H1 (cell line): ENCODE data around the gene CD300C. TPM values are rescaled to one million over a fixed set of nuclear protein-coding genes. Genes with fewer than 3 reads are reported as not detected.

Experiments
- CTCF ChIA-PET: fragments of 300-600 bp; sonication (Branson Sonifier 250); formaldehyde crosslinking; loops from one replicate; lab custom pipeline; 2021; ENCODE audit not compliant: partially characterized antibody; lab: Charles Lee
- POLR2A ChIA-PET: fragments of 300-600 bp; sonication (Branson Sonifier 250); formaldehyde crosslinking; loops from one replicate; lab custom pipeline; 2021; ENCODE audit warnings: inconsistent platforms; ENCODE audit not compliant: partially characterized antibody; lab: Charles Lee
- DNase-seq, 2 experiments: peaks; one replicate each; pipeline versions ENCODE4 v3.0.0 to v3.0.0-alpha.2; 2010 to 2022; ENCODE audit warnings: low spot score in 2 of 2, low read depth in 1 of 2, mixed read lengths in 1 of 2
- FAIRE-seq: peaks from 2 replicates; lab custom pipeline; 2011; peaks lifted over from hg19 to GRCh38; lab: Jason Lieb, UNC
- H2AFZ ChIP-seq: 2 replicates; pipeline ENCODE4 v1.8.1; 2012; ENCODE audit warnings: low read length, inconsistent platforms
- H2AK5ac ChIP-seq: 2 replicates; pipeline ENCODE4 v1.6.1; 2013; ENCODE audit warnings: low read depth, low read length
- H2BK120ac ChIP-seq: replicated peaks from 2 replicates; pipeline ENCODE3; 2013; ENCODE audit warnings: low read depth, low read length, inconsistent platforms
- H2BK12ac ChIP-seq: 2 replicates; pipeline ENCODE4 v1.6.1; 2013; ENCODE audit warnings: low read depth, low read length
- H2BK15ac ChIP-seq: 2 replicates; pipeline ENCODE4 v1.6.1; 2013; ENCODE audit warnings: low read length
- H2BK20ac ChIP-seq: 2 replicates; pipeline ENCODE4 v1.6.1; 2013; ENCODE audit warnings: low read length
- H2BK5ac ChIP-seq: 2 replicates; pipeline ENCODE4 v1.6.1; 2013; ENCODE audit warnings: low read depth, low read length
- H3K14ac ChIP-seq: 2 replicates; pipeline ENCODE4 v1.6.1; 2013; ENCODE audit warnings: inconsistent platforms; ENCODE audit not compliant: insufficient read length
- H3K18ac ChIP-seq: 2 replicates; pipeline ENCODE4 v1.6.1; 2013; ENCODE audit warnings: low read length; ENCODE audit errors: extremely low read depth
- H3K23ac ChIP-seq: 2 replicates; pipeline ENCODE4 v1.6.1; 2013; ENCODE audit warnings: inconsistent platforms; ENCODE audit not compliant: insufficient read length
- H3K23me2 ChIP-seq: 2 replicates; pipeline ENCODE4 v1.6.1; 2013; ENCODE audit warnings: low read depth, low read length
- H3K27ac ChIP-seq: 2 replicates; pipeline ENCODE4 v1.6.1; 2011; ENCODE audit warnings: low read depth, low read length, inconsistent platforms
- H3K27me3 ChIP-seq, 4 experiments: replicated peaks in 1 of 4; 1 replicate in 1 of 4; 2 replicates in 3 of 4; pipeline versions ENCODE4 v1.6.1 to v1.8.1; 2011 to 2013; ENCODE audit warnings: low read length in 3 of 4, mild to moderate bottlenecking in 3 of 4, inconsistent platforms in 2 of 4, mixed read lengths in 2 of 4, moderate library complexity in 1 of 4; ENCODE audit not compliant: control insufficient read depth in 3 of 4, insufficient read depth in 3 of 4; ENCODE audit errors: extremely low read depth in 1 of 4
- H3K36me3 ChIP-seq, 4 experiments: 2 replicates each; pipeline versions ENCODE4 v1.6.1 to v1.8.1; 2011 to 2013; ENCODE audit warnings: mild to moderate bottlenecking in 4 of 4, low read length in 3 of 4, moderate library complexity in 2 of 4, control low read depth in 1 of 4, inconsistent platforms in 1 of 4; ENCODE audit not compliant: insufficient read depth in 4 of 4, control insufficient read depth in 2 of 4
- H3K4ac ChIP-seq: replicated peaks from 2 replicates; pipeline ENCODE3; 2013; ENCODE audit warnings: low read length, low read depth, mixed read lengths, inconsistent platforms; ENCODE audit not compliant: insufficient read length
- H3K4me1 ChIP-seq, 4 experiments: replicated peaks in 1 of 4; 1 replicate in 1 of 4; 2 replicates in 3 of 4; pipeline versions ENCODE4 v1.6.1 to v1.8.1; 2011 to 2013; ENCODE audit warnings: low read length in 3 of 4, inconsistent platforms in 2 of 4, mixed read lengths in 1 of 4; ENCODE audit not compliant: insufficient read depth in 4 of 4, control insufficient read depth in 3 of 4
- H3K4me2 ChIP-seq, 2 experiments: 2 replicates each; pipeline versions ENCODE4 v1.6.1 to v1.8.1; 2011 to 2013; ENCODE audit warnings: low read depth in 2 of 2, low read length in 2 of 2, control low read depth in 1 of 2, inconsistent platforms in 1 of 2, mild to moderate bottlenecking in 1 of 2; ENCODE audit not compliant: insufficient read depth in 1 of 2
- H3K4me3 ChIP-seq, 4 experiments: fragments of 200-600, 300-600 bp in 1 of 4; sonication (generic), shearing (Covaris generic), sonication (Bioruptor Twin) in 1 of 4; 2 replicates each; pipeline versions ENCODE4 v1.5.1 to v1.8.1; 2011 to 2016; ENCODE audit warnings: low read length in 4 of 4, low read depth in 3 of 4, control low read depth in 2 of 4, inconsistent platforms in 2 of 4, mild to moderate bottlenecking in 2 of 4, mixed read lengths in 1 of 4, moderate library complexity in 1 of 4; ENCODE audit not compliant: insufficient read depth in 2 of 4; ENCODE audit errors: extremely low read depth in 1 of 4
- H3K56ac ChIP-seq: replicated peaks from 2 replicates; pipeline ENCODE3; 2013; ENCODE audit warnings: low read depth, mild to moderate bottlenecking, mixed read lengths, low read length, inconsistent platforms; ENCODE audit not compliant: insufficient read length
- H3K79me1 ChIP-seq: 2 replicates; pipeline ENCODE4 v1.6.1; 2013; ENCODE audit warnings: low read depth, low read length, control low read depth
- H3K79me2 ChIP-seq, 2 experiments: 2 replicates each; pipeline versions ENCODE4 v1.6.1 to v1.8.1; 2012 to 2013; ENCODE audit warnings: low read length in 2 of 2, mild to moderate bottlenecking in 2 of 2, inconsistent platforms in 1 of 2; ENCODE audit not compliant: insufficient read depth in 2 of 2, control insufficient read depth in 1 of 2
- H3K9ac ChIP-seq, 4 experiments: replicated peaks in 1 of 4; 1 replicate in 1 of 4; 2 replicates in 3 of 4; pipeline versions ENCODE4 v1.6.1 to v1.8.1; 2011 to 2013; ENCODE audit warnings: low read depth in 3 of 4, low read length in 3 of 4, control low read depth in 2 of 4, mild to moderate bottlenecking in 2 of 4, moderate library complexity in 2 of 4, inconsistent platforms in 1 of 4; ENCODE audit errors: extremely low read depth in 1 of 4
- H3K9me3 ChIP-seq, 2 experiments: 2 replicates each; pipeline versions ENCODE4 v1.6.1 to v1.8.1; 2012 to 2013; ENCODE audit warnings: mild to moderate bottlenecking in 2 of 2, moderate library complexity in 2 of 2, control low read depth in 1 of 2, inconsistent platforms in 1 of 2, low read depth in 1 of 2, low read length in 1 of 2, mixed read lengths in 1 of 2; ENCODE audit not compliant: insufficient read depth in 2 of 2
- H4K20me1 ChIP-seq, 2 experiments: replicated peaks in 1 of 2; 2 replicates each; pipeline versions ENCODE3 to v1.8.1; 2011 to 2013; ENCODE audit warnings: inconsistent platforms in 2 of 2, low read length in 2 of 2, mild to moderate bottlenecking in 1 of 2; ENCODE audit not compliant: insufficient read depth in 2 of 2, control insufficient read depth in 1 of 2
- H4K5ac ChIP-seq: 2 replicates; pipeline ENCODE4 v1.6.1; 2013; ENCODE audit warnings: low read length, low read depth, mixed read lengths, inconsistent platforms; ENCODE audit not compliant: insufficient read length
- H4K8ac ChIP-seq: 2 replicates; pipeline ENCODE4 v1.8.0; 2013; ENCODE audit warnings: mild to moderate bottlenecking, moderate library complexity, low read length, inconsistent platforms; ENCODE audit not compliant: insufficient read depth; ENCODE audit errors: extremely low read depth
- H4K91ac ChIP-seq: replicated peaks from 2 replicates; pipeline ENCODE3; 2013; ENCODE audit warnings: low read length, mixed read lengths, inconsistent platforms; ENCODE audit not compliant: insufficient read length
- CTCF ChIP-seq, 3 experiments: IDR thresholded peaks; 1 replicate in 2 of 3; 2 replicates in 1 of 3; pipeline versions ENCODE4 v1.5.1 to v1.6.1; 2011; ENCODE audit warnings: low read length in 3 of 3, mild to moderate bottlenecking in 3 of 3, inconsistent platforms in 2 of 3, low read depth in 1 of 3, moderate library complexity in 1 of 3; ENCODE audit not compliant: insufficient read depth in 1 of 3; ENCODE audit errors: control extremely low read depth in 1 of 3
- MAFK ChIP-seq: IDR thresholded peaks from 2 replicates; pipeline ENCODE4 v1.6.1; 2012; ENCODE audit warnings: low read depth, mild to moderate bottlenecking, improper control_type of control experiment, low read length
- TEAD4 ChIP-seq: IDR thresholded peaks from 2 replicates; pipeline ENCODE4 v1.6.1; 2012; ENCODE audit warnings: low read depth, low read length, inconsistent platforms, mixed read lengths
- WGBS, 2 experiments: shearing (Covaris generic) in 1 of 2; methylation state at CpG; one replicate each; pipeline versions ENCODE4 v1.1.6 to v1.1.7; 2013 to 2015; ENCODE audit warnings: low lambda C conversion rate in 2 of 2, mixed read lengths in 2 of 2, inconsistent platforms in 1 of 2, low coverage in 1 of 2, missing lambda C conversion rate in 1 of 2; ENCODE audit not compliant: insufficient replicate concordance in 2 of 2, insufficient coverage in 1 of 2, insufficient read length in 1 of 2; ENCODE audit errors: extremely low coverage in 1 of 2, missing lambda C conversion rate in 1 of 2; 5-methylcytosine and 5-hydroxymethylcytosine counted together
- polyA plus RNA-seq, 7 experiments: library from polyadenylated mRNA; depleted of rRNA in 3 of 7; stranded (reverse) in 5 of 7; unstranded in 2 of 7; fragments of >200 nt in 5 of 7; fragments of 200-250 nt in 2 of 7; gene quantifications; 1 replicate in 5 of 7; 2 replicates in 1 of 7; 4 replicates in 1 of 7; pipeline versions ENCODE4 v1.2.1 to v1.2.3, GENCODE V29; 2011 to 2013; ENCODE audit warnings: missing spikeins in 2 of 7, mixed read lengths in 2 of 7
- total RNA-seq: library from RNA; stranded (reverse); fragmentation: NEBNext Ultra II Directional; extraction: Animal tissue kit (Norgen Biotek cat#: 25700); gene quantifications from 2 replicates; pipeline ENCODE4 v1.2.1, GENCODE V29; 2021

CD300C gene
- total and polyA plus RNA-seq, 2 of the 8 experiments (the other 6 are each of a cell fraction or from before 2014, with no cell fraction given), result not detected

- Histone ChIP-seq H2BK15ac (no peak overlapping the region), H3K36me3 (no peaks in the 10 kb centered on the region), H3K27ac (no peak overlapping the region), H3K56ac (no peak overlapping the region), H3K4me3 (no peak overlapping the region), H2BK12ac (no peak overlapping the region), H2BK20ac (no peak overlapping the region), H3K4me2 (no peak overlapping the region), H3K23ac (no peak overlapping the region), H3K9me3 (no peaks in the 10 kb centered on the region), H3K4me1 (peaks cover 0 to 3% (median 0%) of the 10 kb centered on the region in 4 experiments; a peak in 1 of 7 replicates), H4K91ac (no peak overlapping the region), H3K18ac (no peak overlapping the region), H2BK5ac (no peak overlapping the region), H4K20me1 (peaks cover 0 to 10% of the 10 kb centered on the region in 2 experiments), H2BK120ac (no peak overlapping the region), H3K9ac (no peak overlapping the region), H4K5ac (no peak overlapping the region), H3K14ac (no peak overlapping the region), H2AK5ac (no peak overlapping the region), H3K79me2 (no peaks in the 10 kb centered on the region; a peak in 1 of 4 replicates), H3K27me3 (peaks cover 0 to 5% (median under 1%) of the 10 kb centered on the region in 4 experiments; a peak in 1 of 7 replicates), H3K4ac (no peak overlapping the region), H3K79me1 (peaks cover 7% of the 10 kb centered on the region), H2AFZ (no peak overlapping the region), H4K8ac (no peak overlapping the region), H3K23me2 (peaks cover 10% of the 10 kb centered on the region)
- no peak for FAIRE-seq
- ChIA-PET POLR2A (no interaction called here), CTCF (interaction anchor here (0.6 to 1.9 kb wide), 16 partner anchors 7 to 1694 kb away, joined by 3 to 8 read pairs (median 3); no protein-coding TSS in a partner anchor)
- 88% methylated on average over 3 of the region's 3 CpGs; no CpG with 5 or more reads in 1 of the 2 experiments for WGBS, 2 experiments
- no peak for DNase-seq
- peak; percentile 14 to 42 (median 22) for TF ChIP-seq CTCF (IDR thresholded peaks at IDR 0.05; ENCODE audit: control extremely low read depth in 1 of 3, insufficient read depth in 1 of 3, low read depth in 1 of 3, low read length in 3 of 3)
- TF ChIP-seq TEAD4, result peak; percentile 60; the same call in 1 of the 2 replicates
- TF ChIP-seq MAFK, result no peak
Measured at GRCh38 chr17:74573169-74573568, 27.3 kb upstream of the CD300C start.
